K562 (cell line): ENCODE data around the gene FLAD1. TPM values are rescaled to one million over a fixed set of nuclear protein-coding genes. Genes with fewer than 3 reads are reported as not detected.

Experiments
- ARNT ChIP-seq, 2 experiments: fragments of 450-650 bp; IDR thresholded peaks; 2 replicates each; pipeline ENCODE4 v1.6.1; 2016; ENCODE audit warnings: mild to moderate bottlenecking in 1 of 2
- ELF2 ChIP-seq: fragments of 250-450 bp; sonication (Bioruptor Pico); IDR thresholded peaks from 2 replicates; pipeline ENCODE4 v1.5.0; 2021; ENCODE audit warnings: mild to moderate bottlenecking
- HBP1 ChIP-seq: fragments of 450-650 bp; formaldehyde crosslinking; IDR thresholded peaks from 2 replicates; pipeline ENCODE4 v1.4.0; 2022; ENCODE audit warnings: missing genetic modification characterization
- KLF16 ChIP-seq: IDR thresholded peaks from 2 replicates; pipeline ENCODE4 v1.6.1; 2016; ENCODE audit warnings: antibody characterized with exemption
- MAX ChIP-seq: sonication (generic); formaldehyde crosslinking; IDR thresholded peaks from 2 replicates; pipeline ENCODE4 v1.9.0; 2022; ENCODE audit warnings: mild to moderate bottlenecking, missing genetic modification reagents
- RBM25 ChIP-seq: fragments of 200-400 bp; formaldehyde crosslinking; IDR thresholded peaks from 2 replicates; pipeline ENCODE4 v1.6.1; 2018; ENCODE audit warnings: low read length, low read depth, moderate library complexity; ENCODE audit not compliant: severe bottlenecking
- RERE ChIP-seq: sonication (generic); formaldehyde crosslinking; IDR thresholded peaks from 2 replicates; pipeline ENCODE4 v1.8.0; 2023; ENCODE audit warnings: missing genetic modification reagents, mild to moderate bottlenecking, borderline replicate concordance
- RFX5 ChIP-seq: IDR thresholded peaks from 2 replicates; pipeline ENCODE4 v1.6.1; 2011; ENCODE audit warnings: low read depth, mild to moderate bottlenecking, improper control_type of control experiment, low read length
- SP1 ChIP-seq: sonication (generic); formaldehyde crosslinking; IDR thresholded peaks from 2 replicates; pipeline ENCODE4 v1.8.1; 2022; ENCODE audit warnings: mild to moderate bottlenecking, missing genetic modification reagents
- SP2 ChIP-seq: IDR thresholded peaks from 2 replicates; pipeline ENCODE4 v1.6.1; 2011; ENCODE audit warnings: mild to moderate bottlenecking, low read depth, low read length, moderate library complexity; ENCODE audit not compliant: poor library complexity, severe bottlenecking; ENCODE audit errors: extremely low read depth
- ZNF318 ChIP-seq, 2 experiments: fragments of 450-650 bp; IDR thresholded peaks; 2 replicates each; pipeline ENCODE4 v1.6.1; 2016; ENCODE audit warnings: mild to moderate bottlenecking in 2 of 2, borderline replicate concordance in 1 of 2, low read depth in 1 of 2, moderate library complexity in 1 of 2
- polyA plus RNA-seq, 8 experiments: library from polyadenylated mRNA; depleted of rRNA in 4 of 8; stranded (reverse) in 5 of 8; unstranded in 3 of 8; fragments of >200 nt; fragmentation: Nextera tagmentation in 2 of 8; fragmentation: Illumina TruSeq in 1 of 8; extraction: Ambion mirVana in 2 of 8; extraction: Trizol in 1 of 8; gene quantifications; 2 replicates each; pipeline versions ENCODE4 v1.2.1 to v1.2.3, GENCODE V29; 2011 to 2014; ENCODE audit warnings: inconsistent platforms in 1 of 8, missing spikeins in 1 of 8
- total RNA-seq, 7 experiments: library from RNA; depleted of rRNA in 6 of 7; stranded (reverse); fragments of >200 nt in 6 of 7; fragmentation: Illumina TruSeq in 2 of 7; extraction: Trizol in 2 of 7; gene quantifications; 2 replicates each; pipeline versions ENCODE4 v1.2.1 to v1.2.3, GENCODE V29; 2011 to 2021; ENCODE audit warnings: low replicate concordance in 1 of 7

The FLAD1 gene
- total and polyA plus RNA-seq, 9 of the 15 experiments (the other 6 are each of a cell fraction or from before 2014, with no cell fraction given) = 24.9 to 85.8 (median 67.0) TPM

- peak; percentile 90 for TF ChIP-seq HBP1 (CRISPR knock-in tag)
- peak in 1 of 2 experiments; percentile 37; a peak in 1 of 4 replicates for TF ChIP-seq ZNF318 (IDR thresholded peaks at IDR 0.05; ENCODE audit: borderline replicate concordance in 1 of 2, low read depth in 1 of 2)
- TF ChIP-seq SP1 = peak; percentile 88
- TF ChIP-seq ELF2 = peak; percentile 83
- no peak for TF ChIP-seq RFX5
- TF ChIP-seq KLF16 = peak; percentile 20; the same call in 1 of the 2 replicates
- TF ChIP-seq RBM25 = peak; percentile 99
- peak; percentile 97 for TF ChIP-seq MAX (CRISPR knock-in tag)
- peak; percentile 96 for TF ChIP-seq SP2
- TF ChIP-seq ARNT (IDR thresholded peaks at IDR 0.05) = peak; percentile 12 to 57; a peak in 1 of 4 replicates
- TF ChIP-seq RERE (CRISPR knock-in tag) = no peak
These were observed at the start of gene FLAD1 (continued) for GRCh38 chr1:154982897-154983648.
